ES-I3 (cell line): ENCODE results near the gene RNPC3.
"Not testable (repeated sequence)": the region's sequence is repeated elsewhere in the genome, so short reads cannot be mapped to it uniquely, and the experiment has no call there.

Source experiments
- H3K36me3 ChIP-seq: 2 replicates; pipeline ENCODE4 v1.6.1; 2013; ENCODE audit warnings: mild to moderate bottlenecking, low read length, control low read depth, moderate library complexity; ENCODE audit not compliant: insufficient read depth
- H3K4me1 ChIP-seq: 2 replicates; pipeline ENCODE4 v1.6.1; 2013; ENCODE audit warnings: mild to moderate bottlenecking, control low read depth, low read length; ENCODE audit not compliant: insufficient read depth
- H3K9ac ChIP-seq: 2 replicates; pipeline ENCODE4 v1.6.1; 2013; ENCODE audit warnings: low read depth, mild to moderate bottlenecking, low read length, moderate library complexity
- H3K9me3 ChIP-seq: 2 replicates; pipeline ENCODE4 v1.6.1; 2013; ENCODE audit warnings: mild to moderate bottlenecking, low read length, moderate library complexity; ENCODE audit not compliant: control insufficient read depth, insufficient read depth

Gene RNPC3

DNA sequence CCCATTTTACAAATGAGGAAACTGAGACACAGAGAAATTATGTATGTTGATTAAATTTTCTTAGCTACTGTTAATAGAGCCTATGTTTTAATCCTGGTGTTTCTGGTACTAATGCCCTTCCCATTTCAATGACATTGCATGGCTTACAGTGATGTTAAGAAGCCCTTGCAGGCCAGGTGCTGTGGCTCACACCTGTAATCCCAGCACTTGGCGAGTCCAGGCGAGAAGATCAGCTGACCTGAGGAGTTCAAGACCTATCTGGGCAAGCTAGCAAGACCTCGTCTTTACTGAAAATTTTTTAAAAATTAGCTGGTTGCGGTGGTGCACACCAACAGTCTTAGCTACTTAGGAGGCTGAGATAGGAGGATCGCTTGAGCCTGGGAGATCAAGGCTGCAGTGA is 51.3 kb downstream of the RNPC3 start:
- not testable (repeated sequence) for H3K4me1 ChIP-seq, H3K9me3 ChIP-seq, H3K9ac ChIP-seq, H3K36me3 ChIP-seq

DNA sequence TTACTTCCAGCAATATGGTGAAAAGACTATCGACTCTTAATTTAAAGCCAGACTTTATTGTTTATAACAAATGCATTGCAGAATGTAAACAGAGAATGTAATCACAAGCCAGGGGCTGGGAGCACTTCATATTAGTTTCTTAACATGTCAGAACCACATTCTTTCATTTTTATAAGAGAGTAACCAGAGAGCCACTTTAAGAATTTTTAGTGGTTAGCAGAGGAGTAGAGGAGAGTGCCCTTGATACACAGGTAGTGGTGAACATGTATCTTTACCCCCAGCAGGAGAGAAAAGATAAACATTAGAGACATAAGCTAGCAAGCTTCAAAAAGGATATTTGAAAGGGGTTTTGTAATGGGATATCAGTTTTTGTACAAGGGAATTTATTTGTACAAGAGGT is 57.0 kb downstream of the RNPC3 start:
- Histone ChIP-seq H3K9me3 (no peaks in the 10 kb centered on the region; the same call in 1 of the 2 replicates), H3K9ac (no peak overlapping the region), H3K36me3 (no peaks in the 10 kb centered on the region), H3K4me1 (no peaks in the 10 kb centered on the region)

DNA sequence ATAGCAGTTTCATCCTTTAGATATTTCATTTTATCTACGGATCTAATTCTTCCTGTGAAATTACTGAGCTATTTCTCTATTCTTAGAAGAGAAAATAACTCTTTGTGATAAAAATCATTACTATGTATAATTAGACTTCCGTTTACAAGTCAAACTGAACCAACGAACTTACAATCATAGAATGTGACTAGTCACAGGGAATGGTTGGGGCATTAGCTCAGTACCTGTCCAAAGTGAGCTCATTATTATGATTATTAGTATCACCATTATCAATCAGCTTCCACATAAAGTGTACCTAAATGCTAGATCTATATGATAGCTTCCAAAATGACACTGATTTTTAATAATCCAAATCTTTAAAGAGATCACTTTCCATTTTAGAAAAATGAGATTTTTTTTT is 58.4 kb downstream of the RNPC3 start:
- Histone ChIP-seq H3K4me1 (no peaks in the 10 kb centered on the region), H3K36me3 (no peaks in the 10 kb centered on the region), H3K9me3 (peaks cover 9% of the 10 kb centered on the region; the same call in 1 of the 2 replicates), H3K9ac (no peak overlapping the region)

GRCh38 chr1:103584537-103584936 is 59.0 kb downstream of the RNPC3 start:
- no peaks in the 10 kb centered on the region for H3K36me3 ChIP-seq
- H3K9ac ChIP-seq: no peak overlapping the region
- no peaks in the 10 kb centered on the region for H3K4me1 ChIP-seq
- peaks cover 9% of the 10 kb centered on the region; the same call in 1 of the 2 replicates for H3K9me3 ChIP-seq

DNA sequence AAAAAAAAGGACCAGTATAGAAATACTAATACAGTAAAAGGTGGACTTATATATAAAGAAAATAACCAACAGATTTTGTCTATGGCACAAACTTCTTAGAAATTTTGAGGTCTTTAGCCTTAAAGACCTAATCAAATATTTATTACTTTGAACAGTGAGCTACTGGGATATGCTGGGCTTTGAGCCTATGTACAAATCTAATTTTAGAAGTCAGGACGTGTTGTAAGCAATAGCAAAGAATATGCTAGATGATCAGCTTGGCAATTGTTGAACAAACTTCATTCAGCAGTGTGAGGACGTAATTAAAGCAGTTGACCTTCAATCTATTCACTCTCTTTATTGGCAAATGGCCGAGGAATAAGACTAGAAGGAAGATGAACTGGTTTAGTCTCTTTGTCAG is 77.2 kb downstream of the RNPC3 start:
- not testable (repeated sequence) for H3K36me3 ChIP-seq, H3K4me1 ChIP-seq, H3K9me3 ChIP-seq, H3K9ac ChIP-seq
